Stomach (tissue), 9 donors: Measurements from ENCODE around the gene NFATC4. TPM values are rescaled to one million over a fixed set of nuclear protein-coding genes. Genes with fewer than 3 reads are reported as not detected.

Experiments used
- DNase-seq, 2 donors: peaks; one replicate each; pipeline versions ENCODE4 v3.0.0 to v3.0.0-alpha.2; 2013 to 2019
- H3K27ac ChIP-seq, 5 donors: fragments of 200-600 bp in 4 of 5; sonication (generic) in 4 of 5; one replicate each; pipeline ENCODE4 v1.5.1; 2013 to 2019; ENCODE audit warnings: mild to moderate bottlenecking in 1 of 5, moderate library complexity in 1 of 5
- H3K27me3 ChIP-seq, 3 donors: fragments of 200-600 bp; sonication (generic); one replicate each; pipeline ENCODE4 v1.5.1; 2017 to 2019; ENCODE audit warnings: mixed run types in 1 of 3
- H3K36me3 ChIP-seq, 4 donors: fragments of 200-600 bp; sonication (generic); 1 replicate in 3 of 4; 2 replicates in 1 of 4; pipeline ENCODE4 v1.5.1; 2016 to 2019
- H3K4me1 ChIP-seq, 4 donors: fragments of 200-600 bp; sonication (generic); one replicate each; pipeline ENCODE4 v1.5.1; 2016 to 2019
- H3K4me3 ChIP-seq, 4 donors: fragments of 200-600 bp; sonication (generic) in 3 of 4; one replicate each; pipeline ENCODE4 v1.5.1; 2016 to 2019; ENCODE audit warnings: mild to moderate bottlenecking in 1 of 4
- H3K9me3 ChIP-seq, 4 donors: fragments of 200-600 bp; sonication (generic); one replicate each; pipeline ENCODE4 v1.5.1; 2016 to 2019
- EP300 ChIP-seq: sonication (generic); formaldehyde crosslinking; IDR thresholded peaks from one replicate; pipeline ENCODE4 v1.6.1; 2017; ENCODE audit warnings: antibody characterized with exemption
- POLR2A ChIP-seq, 4 donors: fragments of 450-650 bp; IDR thresholded peaks; one replicate each; pipeline ENCODE4 v1.6.1; 2016; ENCODE audit warnings: antibody characterized with exemption in 4 of 4, control low read depth in 2 of 4, mild to moderate bottlenecking in 1 of 4, moderate library complexity in 1 of 4
- POLR2AphosphoS5 ChIP-seq, 3 donors: sonication (generic); formaldehyde crosslinking; IDR thresholded peaks; one replicate each; pipeline ENCODE4 v1.6.1; 2016; ENCODE audit warnings: antibody characterized with exemption in 3 of 3
- WGBS, 5 donors: extraction: QIAGEN DNeasy Blood & Tissue Kit in 3 of 5; methylation state at CpG; one replicate each; pipeline versions ENCODE4 v1.1.5 to v1.1.7; 2013 to 2018; 5-methylcytosine and 5-hydroxymethylcytosine counted together
- intact Hi-C: fragments of 100-400 bp; cut with DNase I; formaldehyde crosslinking; loops from one replicate; pipeline ENCODE4 v1.15.1; 2023; ENCODE audit warnings: low total_unique reads
- polyA plus RNA-seq, 3 donors: library from polyadenylated mRNA; stranded (reverse); fragments of 200-250 nt; gene quantifications; one replicate each; pipeline ENCODE4 v1.2.3, GENCODE V29; 2013
- total RNA-seq, 5 donors: library from RNA; depleted of rRNA; stranded (reverse); fragments of >200 nt; gene quantifications; one replicate each; pipeline versions ENCODE4 v1.1.0 to v1.2.3, GENCODE V29; 2014 to 2016
- TF ChIP-seq, protein P1 (sequence below), 7 experiments: fragments of 450-650 bp in 4 of 7; fragments of 200-600 bp in 3 of 7; sonication (generic) in 3 of 7; IDR thresholded peaks; one replicate each; pipeline ENCODE4 v1.5.1; 2016 to 2019; ENCODE audit warnings: antibody characterized with exemption in 7 of 7, control low read depth in 2 of 7, mild to moderate bottlenecking in 1 of 7
- donor health status: healthy with polysubstance abuse.
- donor health status: Bipolar disorder and iron deficiency.
- donor health status: healthy.

The NFATC4 gene
- total and polyA plus RNA-seq, 8 donors: 20.1 to 119 (median 57.9) TPM

- H3K36me3 ChIP-seq: peaks cover 0 to 13% (median 8%) of the 10 kb centered on the region in 4 donors
- peaks cover 0 to 29% (median 8%) of the 10 kb centered on the region in 3 donors for H3K27me3 ChIP-seq
- peak overlapping the region in 1 of 5 donors; percentile 81 for H3K27ac ChIP-seq
- intact Hi-C loops: loop anchor here (5.0 kb wide), 1 partner anchor 101 kb away; no protein-coding TSS in a partner anchor
- 48 to 53% (median 52%) methylated on average over 23 to 26 of the region's 26 CpGs for WGBS, 5 donors
- H3K4me1 ChIP-seq: peaks cover 34 to 88% (median 42%) of the 10 kb centered on the region in 4 donors
- no peaks in the 10 kb centered on the region for H3K9me3 ChIP-seq
- TF ChIP-seq, protein P1, sequence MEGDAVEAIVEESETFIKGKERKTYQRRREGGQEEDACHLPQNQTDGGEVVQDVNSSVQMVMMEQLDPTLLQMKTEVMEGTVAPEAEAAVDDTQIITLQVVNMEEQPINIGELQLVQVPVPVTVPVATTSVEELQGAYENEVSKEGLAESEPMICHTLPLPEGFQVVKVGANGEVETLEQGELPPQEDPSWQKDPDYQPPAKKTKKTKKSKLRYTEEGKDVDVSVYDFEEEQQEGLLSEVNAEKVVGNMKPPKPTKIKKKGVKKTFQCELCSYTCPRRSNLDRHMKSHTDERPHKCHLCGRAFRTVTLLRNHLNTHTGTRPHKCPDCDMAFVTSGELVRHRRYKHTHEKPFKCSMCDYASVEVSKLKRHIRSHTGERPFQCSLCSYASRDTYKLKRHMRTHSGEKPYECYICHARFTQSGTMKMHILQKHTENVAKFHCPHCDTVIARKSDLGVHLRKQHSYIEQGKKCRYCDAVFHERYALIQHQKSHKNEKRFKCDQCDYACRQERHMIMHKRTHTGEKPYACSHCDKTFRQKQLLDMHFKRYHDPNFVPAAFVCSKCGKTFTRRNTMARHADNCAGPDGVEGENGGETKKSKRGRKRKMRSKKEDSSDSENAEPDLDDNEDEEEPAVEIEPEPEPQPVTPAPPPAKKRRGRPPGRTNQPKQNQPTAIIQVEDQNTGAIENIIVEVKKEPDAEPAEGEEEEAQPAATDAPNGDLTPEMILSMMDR (IDR thresholded peaks at IDR 0.05): no peak
- no peak for TF ChIP-seq POLR2AphosphoS5 (IDR thresholded peaks at IDR 0.05)
- TF ChIP-seq POLR2A (IDR thresholded peaks at IDR 0.05): no peak
- TF ChIP-seq EP300: no peak
- no peak for DNase-seq
- H3K4me3 ChIP-seq: peak overlapping the region in 2 of 4 donors; percentile 38 to 54
Measured at GRCh38 chr14:24331731-24332267, 36.2 kb upstream of the NFATC4 start.

- 8 to 16% (median 14%) methylated on average over 42 to 56 of the region's 56 CpGs for WGBS, 5 donors
- peak overlapping the region in 3 of 5 donors; percentile 38 to 81 (median 47) for H3K27ac ChIP-seq
- peak; percentile 82 to 91 for DNase-seq
Measured at GRCh38 chr14:24332268-24332993, 35.6 kb upstream of the NFATC4 start.

GRCh38 chr14:24334431-24335291 lies 33.3 kb upstream of the NFATC4 start, which contains the start of gene ADCY4:
ADCY4 (minus strand) TSS chr14:24335071; CDS start chr14:24334652, 419 bp downstream.
- DNase-seq: peak in 1 of 2 donors; percentile 58
- Histone ChIP-seq H3K9me3 (no peaks in the 10 kb centered on the region), H3K4me1 (peaks cover 46 to 85% (median 55%) of the 10 kb centered on the region in 4 donors), H3K36me3 (peaks cover 4 to 31% (median 18%) of the 10 kb centered on the region in 4 donors), H3K27ac (peak within 1 kb of the TSS; percentile 42 to 81 (median 68)), H3K27me3 (peaks cover 0 to 29% (median 8%) of the 10 kb centered on the region in 3 donors), H3K4me3 (peak within 1 kb of the TSS; percentile 38 to 54 (median 41))
- peak in 2 of 3 donors; percentile 33 to 44 for TF ChIP-seq POLR2AphosphoS5 (IDR thresholded peaks at IDR 0.05)
- TF ChIP-seq EP300: no peak
- 10 to 17% (median 13%) methylated on average over 37 to 65 of the region's 65 CpGs for WGBS, 5 donors
- intact Hi-C loops: loop anchor here (5.0 kb wide), 1 partner anchor 98 kb away; no protein-coding TSS in a partner anchor

More at GRCh38 chr14:24332268-24332993, 35.6 kb upstream of the NFATC4 start:
- Histone ChIP-seq H3K9me3 (no peaks in the 10 kb centered on the region), H3K4me1 (peaks cover 34 to 86% (median 39%) of the 10 kb centered on the region in 4 donors), H3K36me3 (peaks cover 2 to 19% (median 14%) of the 10 kb centered on the region in 4 donors), H3K4me3 (peak overlapping the region; percentile 31 to 54 (median 36)), H3K27me3 (peaks cover 0 to 29% (median 8%) of the 10 kb centered on the region in 3 donors)
- intact Hi-C loops: loop anchor here (5.0 kb wide), 1 partner anchor 100 kb away; no protein-coding TSS in a partner anchor
- TF ChIP-seq EP300 (no peak), POLR2AphosphoS5 (IDR thresholded peaks at IDR 0.05) (peak; percentile 6 to 44 (median 14))
- TF ChIP-seq, protein P1 (IDR thresholded peaks at IDR 0.05): peak in 5 of 7 experiments; percentile 63 to 87 (median 83)

GRCh38 chr14:24335461-24336171 lies 32.4 kb upstream of the NFATC4 start:
- no peaks in the 10 kb centered on the region for H3K9me3 ChIP-seq
- no peak for DNase-seq
- peak overlapping the region in 4 of 5 donors; percentile 67 to 81 (median 72) for H3K27ac ChIP-seq
- H3K4me3 ChIP-seq: peak overlapping the region in 3 of 4 donors; percentile 38 to 54 (median 42)
- H3K36me3 ChIP-seq: peaks cover 4 to 31% (median 18%) of the 10 kb centered on the region in 4 donors
- peaks cover 0 to 29% (median 8%) of the 10 kb centered on the region in 3 donors for H3K27me3 ChIP-seq
- WGBS, 5 donors: 76 to 80% (median 77%) methylated on average over 12 of the region's 12 CpGs
- TF ChIP-seq, protein P1 (IDR thresholded peaks at IDR 0.05): no peak
- TF ChIP-seq POLR2A (IDR thresholded peaks at IDR 0.05): no peak
- TF ChIP-seq POLR2AphosphoS5 (IDR thresholded peaks at IDR 0.05): no peak
- TF ChIP-seq EP300: no peak
- peaks cover 46 to 86% (median 55%) of the 10 kb centered on the region in 4 donors for H3K4me1 ChIP-seq
- intact Hi-C loops: no loop called here
